ENCODE measurements around the gene PIH1D1. TPM values are rescaled to one million over a fixed set of nuclear protein-coding genes. Genes with fewer than 3 reads are reported as not detected.
A peak's percentile ranks its signal among the peaks of the same experiment; 100 is the strongest.

Gene PIH1D1
- total and polyA plus RNA-seq, 2 experiments from 2014 or later, result 103 to 164 TPM

DNA sequence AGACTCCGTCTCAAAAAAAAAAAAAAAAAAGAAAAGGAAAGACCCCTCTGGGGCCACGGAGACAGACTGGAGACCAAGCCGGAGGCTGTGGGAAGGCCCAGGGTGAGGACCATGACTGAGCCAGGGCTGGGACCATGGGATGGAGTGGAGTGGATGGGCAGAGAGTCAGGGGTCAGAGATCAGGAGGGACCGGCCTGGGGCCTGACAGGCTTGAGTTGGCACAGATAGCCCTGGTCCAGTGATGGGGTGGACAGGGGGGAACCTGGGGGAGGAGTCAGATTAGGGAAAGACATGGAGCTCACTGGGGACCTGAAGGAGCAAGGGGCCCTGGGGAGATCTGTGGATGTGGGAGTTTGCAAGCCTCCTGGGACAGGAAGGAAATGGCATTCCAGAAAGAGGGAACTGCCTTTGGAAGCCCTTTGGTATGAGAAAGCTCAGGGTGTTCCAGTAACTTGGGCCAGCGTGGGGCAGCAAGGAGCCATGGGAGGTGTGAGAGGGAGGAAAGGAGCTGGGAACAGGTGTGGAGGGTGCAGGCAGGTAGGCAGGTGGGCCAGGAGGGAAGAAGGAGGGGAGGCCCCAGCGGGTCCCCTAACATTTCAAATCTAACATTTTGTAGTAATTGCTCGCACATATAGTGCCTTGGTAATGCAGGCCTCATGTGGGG, 29.5 kb upstream of the PIH1D1 start:
- Mint-ChIP-seq H3K27ac (no peak overlapping the region), H3K4me3 (no peak overlapping the region)

DNA sequence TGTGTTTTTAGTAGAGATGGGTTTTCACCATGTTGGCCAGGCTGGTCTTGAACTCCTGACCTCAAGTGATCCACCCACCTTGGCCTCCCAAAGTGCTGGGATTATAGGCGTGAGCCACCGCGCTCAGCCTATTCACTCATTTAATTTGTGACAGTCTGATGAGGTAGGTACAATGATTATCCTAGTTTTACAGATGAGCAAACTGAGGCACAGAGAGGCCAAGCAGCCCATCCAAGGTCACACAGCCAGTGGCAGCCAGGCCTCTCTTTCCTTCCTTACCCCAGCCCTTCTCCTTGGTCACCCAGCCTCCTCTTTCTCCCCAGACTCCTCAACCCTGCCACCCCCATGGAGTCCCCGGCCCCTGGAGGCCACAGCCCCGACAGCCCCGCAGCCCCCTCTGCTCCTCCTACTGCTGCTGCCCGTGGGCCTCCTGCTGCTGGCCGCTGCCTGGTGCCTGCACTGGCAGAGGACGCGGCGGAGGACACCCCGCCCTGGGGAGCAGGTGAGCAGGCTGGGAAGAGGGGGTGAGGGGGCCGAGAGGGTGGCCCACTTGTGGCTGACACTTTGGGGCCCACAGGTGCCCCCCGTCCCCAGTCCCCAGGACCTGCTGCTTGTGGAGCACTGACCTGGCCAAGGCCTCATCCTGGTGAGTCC, 28.5 kb upstream of the PIH1D1 start:
- TF ChIP-seq, protein P1, sequence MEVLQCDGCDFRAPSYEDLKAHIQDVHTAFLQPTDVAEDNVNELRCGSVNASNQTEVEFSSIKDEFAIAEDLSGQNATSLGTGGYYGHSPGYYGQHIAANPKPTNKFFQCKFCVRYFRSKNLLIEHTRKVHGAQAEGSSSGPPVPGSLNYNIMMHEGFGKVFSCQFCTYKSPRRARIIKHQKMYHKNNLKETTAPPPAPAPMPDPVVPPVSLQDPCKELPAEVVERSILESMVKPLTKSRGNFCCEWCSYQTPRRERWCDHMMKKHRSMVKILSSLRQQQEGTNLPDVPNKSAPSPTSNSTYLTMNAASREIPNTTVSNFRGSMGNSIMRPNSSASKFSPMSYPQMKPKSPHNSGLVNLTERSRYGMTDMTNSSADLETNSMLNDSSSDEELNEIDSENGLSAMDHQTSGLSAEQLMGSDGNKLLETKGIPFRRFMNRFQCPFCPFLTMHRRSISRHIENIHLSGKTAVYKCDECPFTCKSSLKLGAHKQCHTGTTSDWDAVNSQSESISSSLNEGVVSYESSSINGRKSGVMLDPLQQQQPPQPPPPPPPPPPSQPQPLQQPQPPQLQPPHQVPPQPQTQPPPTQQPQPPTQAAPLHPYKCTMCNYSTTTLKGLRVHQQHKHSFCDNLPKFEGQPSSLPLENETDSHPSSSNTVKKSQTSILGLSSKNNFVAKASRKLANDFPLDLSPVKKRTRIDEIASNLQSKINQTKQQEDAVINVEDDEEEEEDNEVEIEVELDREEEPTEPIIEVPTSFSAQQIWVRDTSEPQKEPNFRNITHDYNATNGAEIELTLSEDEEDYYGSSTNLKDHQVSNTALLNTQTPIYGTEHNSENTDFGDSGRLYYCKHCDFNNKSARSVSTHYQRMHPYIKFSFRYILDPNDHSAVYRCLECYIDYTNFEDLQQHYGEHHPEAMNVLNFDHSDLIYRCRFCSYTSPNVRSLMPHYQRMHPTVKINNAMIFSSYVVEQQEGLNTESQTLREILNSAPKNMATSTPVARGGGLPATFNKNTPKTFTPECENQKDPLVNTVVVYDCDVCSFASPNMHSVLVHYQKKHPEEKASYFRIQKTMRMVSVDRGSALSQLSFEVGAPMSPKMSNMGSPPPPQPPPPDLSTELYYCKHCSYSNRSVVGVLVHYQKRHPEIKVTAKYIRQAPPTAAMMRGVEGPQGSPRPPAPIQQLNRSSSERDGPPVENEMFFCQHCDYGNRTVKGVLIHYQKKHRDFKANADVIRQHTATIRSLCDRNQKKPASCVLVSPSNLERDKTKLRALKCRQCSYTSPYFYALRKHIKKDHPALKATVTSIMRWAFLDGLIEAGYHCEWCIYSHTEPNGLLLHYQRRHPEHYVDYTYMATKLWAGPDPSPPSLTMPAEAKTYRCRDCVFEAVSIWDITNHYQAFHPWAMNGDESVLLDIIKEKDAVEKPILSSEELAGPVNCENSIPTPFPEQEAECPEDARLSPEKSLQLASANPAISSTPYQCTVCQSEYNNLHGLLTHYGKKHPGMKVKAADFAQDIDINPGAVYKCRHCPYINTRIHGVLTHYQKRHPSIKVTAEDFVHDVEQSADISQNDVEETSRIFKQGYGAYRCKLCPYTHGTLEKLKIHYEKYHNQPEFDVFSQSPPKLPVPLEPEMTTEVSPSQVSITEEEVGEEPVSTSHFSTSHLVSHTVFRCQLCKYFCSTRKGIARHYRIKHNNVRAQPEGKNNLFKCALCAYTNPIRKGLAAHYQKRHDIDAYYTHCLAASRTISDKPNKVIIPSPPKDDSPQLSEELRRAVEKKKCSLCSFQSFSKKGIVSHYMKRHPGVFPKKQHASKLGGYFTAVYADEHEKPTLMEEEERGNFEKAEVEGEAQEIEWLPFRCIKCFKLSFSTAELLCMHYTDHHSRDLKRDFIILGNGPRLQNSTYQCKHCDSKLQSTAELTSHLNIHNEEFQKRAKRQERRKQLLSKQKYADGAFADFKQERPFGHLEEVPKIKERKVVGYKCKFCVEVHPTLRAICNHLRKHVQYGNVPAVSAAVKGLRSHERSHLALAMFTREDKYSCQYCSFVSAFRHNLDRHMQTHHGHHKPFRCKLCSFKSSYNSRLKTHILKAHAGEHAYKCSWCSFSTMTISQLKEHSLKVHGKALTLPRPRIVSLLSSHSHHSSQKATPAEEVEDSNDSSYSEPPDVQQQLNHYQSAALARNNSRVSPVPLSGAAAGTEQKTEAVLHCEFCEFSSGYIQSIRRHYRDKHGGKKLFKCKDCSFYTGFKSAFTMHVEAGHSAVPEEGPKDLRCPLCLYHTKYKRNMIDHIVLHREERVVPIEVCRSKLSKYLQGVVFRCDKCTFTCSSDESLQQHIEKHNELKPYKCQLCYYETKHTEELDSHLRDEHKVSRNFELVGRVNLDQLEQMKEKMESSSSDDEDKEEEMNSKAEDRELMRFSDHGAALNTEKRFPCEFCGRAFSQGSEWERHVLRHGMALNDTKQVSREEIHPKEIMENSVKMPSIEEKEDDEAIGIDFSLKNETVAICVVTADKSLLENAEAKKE (CRISPR knock-in tag; IDR thresholded peaks at IDR 0.05), result no peak
- peaks cover 27% of the 10 kb centered on the region for H3K27me3 Mint-ChIP-seq (ENCODE audit: insufficient read depth, low read depth, poor library complexity)
- peaks cover 3% of the 10 kb centered on the region; the same call in 2 of the 3 replicates for H3K9me3 Mint-ChIP-seq
- no peak overlapping the region for H3K4me3 Mint-ChIP-seq
- no peaks in the 10 kb centered on the region for H3K9me2 ChIP-seq (ENCODE audit: insufficient read depth)
- peaks cover 5% of the 10 kb centered on the region; the same call in 1 of the 2 replicates for H3K4me1 ChIP-seq (ENCODE audit: insufficient read depth)
- H3K36me3 ChIP-seq (ENCODE audit: insufficient read depth), result no peaks in the 10 kb centered on the region
- H3K27ac ChIP-seq (ENCODE audit: low read depth), result no peak overlapping the region
- no peak overlapping the region for H3K4me3 ChIP-seq
- H4K20me1 ChIP-seq (replicated peaks; ENCODE audit: insufficient read depth), result no peaks in the 10 kb centered on the region
- no peak overlapping the region for H2AFZ ChIP-seq
- peaks cover 16% of the 10 kb centered on the region; the same call in 2 of the 3 replicates for H3K4me1 Mint-ChIP-seq
- H3K27me3 ChIP-seq (ENCODE audit: insufficient read depth), result no peaks in the 10 kb centered on the region
- ATAC-seq, result no peak
- H3K79me2 ChIP-seq (replicated peaks; ENCODE audit: insufficient read depth), result no peaks in the 10 kb centered on the region
- H3K36me3 Mint-ChIP-seq (ENCODE audit: low read depth), result no peaks in the 10 kb centered on the region
- H3K4me2 ChIP-seq, result no peak overlapping the region
- no peak overlapping the region for H3K27ac Mint-ChIP-seq
- no peak for DNase-seq (ENCODE audit: low spot score)
- H3F3A ChIP-seq (replicated peaks; ENCODE audit: low read depth), result peaks cover 6% of the 10 kb centered on the region; the same call in 1 of the 2 replicates

More for the DNA sequence above, 29.5 kb upstream of the PIH1D1 start:
- H3F3A ChIP-seq (replicated peaks; ENCODE audit: low read depth), result peaks cover 6% of the 10 kb centered on the region; the same call in 1 of the 2 replicates
- no peak overlapping the region for H3K4me2 ChIP-seq
- Mint-ChIP-seq H3K27me3 (ENCODE audit: insufficient read depth, low read depth, poor library complexity) (peaks cover 21% of the 10 kb centered on the region), H3K9me3 (peaks cover 3% of the 10 kb centered on the region; the same call in 2 of the 3 replicates), H3K36me3 (ENCODE audit: low read depth) (no peaks in the 10 kb centered on the region), H3K4me1 (peaks cover 6% of the 10 kb centered on the region; the same call in 2 of the 3 replicates)
- no peaks in the 10 kb centered on the region for H3K79me2 ChIP-seq (replicated peaks; ENCODE audit: insufficient read depth)
- no peaks in the 10 kb centered on the region for H4K20me1 ChIP-seq (replicated peaks; ENCODE audit: insufficient read depth)
- no peak overlapping the region for H3K27ac ChIP-seq (ENCODE audit: low read depth)
- TF ChIP-seq CTCF (conservative IDR thresholded peaks at IDR 0.05; ENCODE audit: low read depth in 2 of 2) (peak in 1 of 2 experiments; percentile 32; a peak in 2 of 4 replicates), CREB1 (CRISPR knock-in tag; IDR thresholded peaks at IDR 0.05; ENCODE audit: low read depth) (no peak)
- H3K9me2 ChIP-seq (ENCODE audit: insufficient read depth), result no peaks in the 10 kb centered on the region
- DNase-seq (ENCODE audit: low spot score) (no peak), ATAC-seq (no peak; the same call in 2 of the 3 replicates)
- H3K27me3 ChIP-seq (ENCODE audit: insufficient read depth), result no peaks in the 10 kb centered on the region
- no peak overlapping the region for H2AFZ ChIP-seq
- no peaks in the 10 kb centered on the region for H3K36me3 ChIP-seq (ENCODE audit: insufficient read depth)
- no peaks in the 10 kb centered on the region for H3K4me1 ChIP-seq (ENCODE audit: insufficient read depth)
- no peak overlapping the region for H3K4me3 ChIP-seq

All from GM23338 (cell line).